K562 (cell line): Measurements from ENCODE around the gene PGLYRP1. TPM values are rescaled to one million over a fixed set of nuclear protein-coding genes. Genes with fewer than 3 reads are reported as not detected.

Source experiments
- ATAC-seq: fragments of 200-7000 bp; cut with Tn5 transposase; 3 replicates; pipeline ENCODE4 v1.9.1; 2020; ENCODE audit warnings: moderate library complexity
- BruUV-seq: library from RNA; stranded (reverse); fragments of 400-500 nt; replicated peaks from 2 replicates; lab custom pipeline; 2021; lab: Mats Ljungman, UMichigan
- CTCF ChIA-PET: fragments of 300-600 bp; formaldehyde crosslinking; extraction: SDS; loops from one replicate; lab custom pipeline; 2021; ENCODE audit warnings: low intra/inter-chr PET ratio; lab: Yijun Ruan, JAX
- POLR2A ChIA-PET: fragments of 300-600, 350-650 bp; sonication (Branson Sonifier 250); formaldehyde crosslinking; extraction: SDS; loops from one replicate; lab custom pipeline; 2021; ENCODE audit warnings: antibody characterized with exemption, inconsistent platforms; lab: Yijun Ruan, JAX
- DNase-seq, 4 experiments: peaks; one replicate each; pipeline versions ENCODE4 v3.0.0 to v3.0.0-alpha.2; 2011 to 2018; ENCODE audit warnings: low spot score in 3 of 4, mixed read lengths in 3 of 4; ENCODE audit errors: extremely low read depth in 1 of 4
- FAIRE-seq: peaks from 2 replicates; lab custom pipeline; 2011; peaks lifted over from hg19 to GRCh38; lab: Jason Lieb, UNC
- H2AFZ ChIP-seq: 2 replicates; pipeline ENCODE4 v1.6.0; 2011; ENCODE audit warnings: low read depth, low read length, control low read depth, inconsistent platforms
- H3K27ac ChIP-seq: fragments of 200-600 bp; 3 replicates; pipeline ENCODE4 v1.8.0; 2011; ENCODE audit warnings: low read depth, mild to moderate bottlenecking, control low read depth, inconsistent platforms, low read length, moderate library complexity, mixed read lengths; ENCODE audit errors: extremely low read depth
- H3K27me3 ChIP-seq, 2 experiments: fragments of 300-600 bp in 1 of 2; 2 replicates in 1 of 2; 3 replicates in 1 of 2; pipeline versions ENCODE4 v1.6.0 to v1.8.0; 2011; ENCODE audit warnings: inconsistent platforms in 2 of 2, low read length in 2 of 2, mild to moderate bottlenecking in 1 of 2, mixed read lengths in 1 of 2, moderate library complexity in 1 of 2; ENCODE audit not compliant: control insufficient read depth in 2 of 2, insufficient read depth in 2 of 2
- H3K36me3 ChIP-seq: fragments of 300-600 bp; 3 replicates; pipeline ENCODE4 v1.8.0; 2011; ENCODE audit warnings: mild to moderate bottlenecking, low read length, inconsistent platforms; ENCODE audit not compliant: control insufficient read depth, insufficient read depth
- H3K4me1 ChIP-seq, 2 experiments: fragments of 200-600 bp in 1 of 2; replicated peaks in 1 of 2; 2 replicates in 1 of 2; 3 replicates in 1 of 2; pipeline versions ENCODE4 v1.5.1 to v1.8.0; 2011; ENCODE audit warnings: inconsistent platforms in 2 of 2, low read length in 2 of 2, mild to moderate bottlenecking in 1 of 2, mixed read lengths in 1 of 2, moderate library complexity in 1 of 2; ENCODE audit not compliant: control insufficient read depth in 2 of 2, insufficient read depth in 2 of 2
- H3K4me2 ChIP-seq: 2 replicates; pipeline ENCODE4 v1.6.1; 2011; ENCODE audit warnings: low read length, control low read depth, inconsistent platforms, mixed read lengths; ENCODE audit not compliant: insufficient read depth
- H3K4me3 ChIP-seq: fragments of 200-600 bp; sonication (generic), shearing (Covaris generic); 2 replicates; pipeline ENCODE4 v1.5.1; 2016; ENCODE audit warnings: control low read depth, inconsistent platforms
- H3K79me2 ChIP-seq: fragments of 200-600 bp; 3 replicates; pipeline ENCODE4 v1.8.0; 2011; ENCODE audit warnings: low read length, inconsistent platforms; ENCODE audit not compliant: control insufficient read depth, insufficient read depth
- H3K9ac ChIP-seq, 2 experiments: 2 replicates each; pipeline versions ENCODE4 v1.6.0 to v1.6.1; 2011; ENCODE audit warnings: low read depth in 2 of 2, low read length in 2 of 2, control low read depth in 1 of 2, inconsistent platforms in 1 of 2, mild to moderate bottlenecking in 1 of 2, mixed read lengths in 1 of 2; ENCODE audit not compliant: insufficient read depth in 1 of 2
- H3K9me1 ChIP-seq: one replicate; pipeline ENCODE4 v1.6.0; 2011; ENCODE audit warnings: inconsistent platforms, mild to moderate bottlenecking, low read length, moderate library complexity; ENCODE audit not compliant: control insufficient read depth, insufficient read depth
- H3K9me3 ChIP-seq: replicated peaks from 2 replicates; pipeline ENCODE4 v1.5.1; 2011; ENCODE audit warnings: low read depth, low read length, inconsistent platforms; ENCODE audit not compliant: control insufficient read depth, insufficient read depth
- H4K20me1 ChIP-seq: replicated peaks from 2 replicates; pipeline ENCODE4 v1.6.1; 2011; ENCODE audit warnings: low read length, inconsistent platforms, mixed read lengths; ENCODE audit not compliant: control insufficient read depth, insufficient read depth
- HNRNPL ChIP-seq: fragments of 200-400 bp; formaldehyde crosslinking; IDR thresholded peaks from 2 replicates; pipeline ENCODE4 v1.6.1; 2017; ENCODE audit warnings: low read depth, mild to moderate bottlenecking, low read length
- MIER1 ChIP-seq: fragments of 450-650 bp; IDR thresholded peaks from 2 replicates; pipeline ENCODE4 v1.6.1; 2016; ENCODE audit warnings: antibody characterized with exemption, mild to moderate bottlenecking, low read depth
- NFE2L1 ChIP-seq: fragments of 450-650 bp; IDR thresholded peaks from 2 replicates; pipeline ENCODE4 v1.6.1; 2016; ENCODE audit warnings: missing genetic modification characterization, low read depth, mild to moderate bottlenecking, missing compliant biosample characterization, moderate library complexity, borderline replicate concordance
- NFIX ChIP-seq: fragments of 250-450 bp; sonication (Bioruptor Pico); IDR thresholded peaks from 2 replicates; pipeline ENCODE4 v1.4.0; 2020; ENCODE audit warnings: low read depth, mild to moderate bottlenecking, moderate library complexity
- NR2C2 ChIP-seq, 2 experiments: fragments of 200-800 bp in 1 of 2; sonication (Bioruptor generic) in 1 of 2; sonication (generic) in 1 of 2; formaldehyde crosslinking in 1 of 2; IDR thresholded peaks; 2 replicates each; pipeline versions ENCODE4 v1.6.1 to v1.8.0; 2016 to 2022; ENCODE audit warnings: mild to moderate bottlenecking in 1 of 2, missing compliant biosample characterization in 1 of 2, missing genetic modification characterization in 1 of 2, missing genetic modification reagents in 1 of 2
- PTBP1 ChIP-seq: fragments of 200-400 bp; formaldehyde crosslinking; IDR thresholded peaks from 2 replicates; pipeline ENCODE4 v1.6.1; 2017; ENCODE audit warnings: low read depth, low read length
- TAL1 ChIP-seq: fragments of 450-650 bp; IDR thresholded peaks from 2 replicates; pipeline ENCODE4 v1.6.1; 2016; ENCODE audit warnings: mild to moderate bottlenecking
- ZNF561 ChIP-seq: fragments of 450-650 bp; formaldehyde crosslinking; conservative IDR thresholded peaks from 2 replicates; pipeline ENCODE4 v1.4.0; 2020; ENCODE audit warnings: mild to moderate bottlenecking, moderate library complexity
- WGBS: fragments of 100-300 bp; shearing (Covaris generic); methylation state at CpG from one replicate; pipeline ENCODE4 v1.1.6; 2016; ENCODE audit warnings: low coverage, mixed read lengths; ENCODE audit not compliant: insufficient coverage; ENCODE audit errors: missing lambda C conversion rate; 5-methylcytosine and 5-hydroxymethylcytosine counted together
- in situ Hi-C: fragments of 300-500 bp; cut with MboI; formaldehyde crosslinking; loops from 4 replicates; pipeline ENCODE4 v1.15.0; 2018; ENCODE audit warnings: inconsistent platforms, mixed read lengths
- intact Hi-C: fragments of 100-400 bp; cut with micrococcal nuclease; formaldehyde crosslinking; loops from 2 replicates; pipeline ENCODE4 v1.14.2; 2022
- polyA plus RNA-seq, 8 experiments: library from polyadenylated mRNA; depleted of rRNA in 4 of 8; stranded (reverse) in 5 of 8; unstranded in 3 of 8; fragments of >200 nt; fragmentation: Nextera tagmentation in 2 of 8; fragmentation: Illumina TruSeq in 1 of 8; extraction: Ambion mirVana in 2 of 8; extraction: Trizol in 1 of 8; gene quantifications; 2 replicates each; pipeline versions ENCODE4 v1.2.1 to v1.2.3, GENCODE V29; 2011 to 2014; ENCODE audit warnings: inconsistent platforms in 1 of 8, missing spikeins in 1 of 8
- total RNA-seq, 7 experiments: library from RNA; depleted of rRNA in 6 of 7; stranded (reverse); fragments of >200 nt in 6 of 7; fragmentation: Illumina TruSeq in 2 of 7; extraction: Trizol in 2 of 7; gene quantifications; 2 replicates each; pipeline versions ENCODE4 v1.2.1 to v1.2.3, GENCODE V29; 2011 to 2021; ENCODE audit warnings: low replicate concordance in 1 of 7
- TF ChIP-seq, protein P1 (sequence below), 2 experiments: fragments of 450-650 bp in 1 of 2; sonication (generic) in 1 of 2; formaldehyde crosslinking; conservative IDR thresholded peaks; 2 replicates each; pipeline versions ENCODE4 v1.4.0 to v1.8.1; 2020 to 2022; ENCODE audit warnings: mild to moderate bottlenecking in 1 of 2, missing genetic modification reagents in 1 of 2
- TF ChIP-seq, protein P2 (sequence below): fragments of 250-450 bp; sonication (Bioruptor Pico); IDR thresholded peaks from 2 replicates; pipeline ENCODE4 v1.4.0; 2020; ENCODE audit warnings: mild to moderate bottlenecking, moderate library complexity
- TF ChIP-seq, protein P3 (sequence below): fragments of 450-650 bp; conservative IDR thresholded peaks from 2 replicates; pipeline ENCODE4 v1.6.1; 2016; ENCODE audit warnings: missing genetic modification characterization, low read depth, mild to moderate bottlenecking, control low read depth, missing compliant biosample characterization

The PGLYRP1 gene
- total and polyA plus RNA-seq, 9 of the 15 experiments (the other 6 are each of a cell fraction or from before 2014, with no cell fraction given), result not detected

DNA sequence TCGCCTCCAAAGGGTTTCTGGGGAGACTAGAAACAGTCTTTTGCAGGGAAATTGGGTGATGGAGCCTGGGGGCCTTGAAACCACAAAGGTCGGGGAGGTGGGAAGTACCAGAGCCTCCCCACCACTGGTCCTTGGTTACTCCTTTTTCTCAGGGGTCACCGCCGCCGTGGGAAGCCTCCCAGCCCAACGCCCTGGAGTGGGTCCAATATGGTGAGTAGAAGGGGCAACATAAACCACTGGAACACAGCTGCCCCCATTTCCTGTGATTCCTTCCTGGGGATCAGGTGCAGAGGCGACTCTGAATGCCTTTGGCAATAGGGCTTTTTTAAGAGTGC lies 5.8 kb downstream of the PGLYRP1 start:
- Histone ChIP-seq H3K36me3 (peaks cover 14% of the 10 kb centered on the region; the same call in 1 of the 3 replicates), H3K27me3 (no peaks in the 10 kb centered on the region), H3K4me3 (no peak overlapping the region), H2AFZ (no peak overlapping the region), H3K79me2 (no peaks in the 10 kb centered on the region), H3K4me1 (peaks cover 8 to 37% of the 10 kb centered on the region in 2 experiments; a peak in 4 of 5 replicates), H3K9me3 (no peaks in the 10 kb centered on the region), H3K27ac (no peak overlapping the region), H3K4me2 (no peak overlapping the region), H3K9me1 (no peaks in the 10 kb centered on the region), H4K20me1 (peaks cover 2% of the 10 kb centered on the region; the same call in 1 of the 2 replicates), H3K9ac (no peak overlapping the region)
- 10% methylated on average over 6 of the region's 7 CpGs for WGBS
- intact Hi-C loops, result no loop called here
- BruUV-seq, result no TSS peak
- in situ Hi-C loops, result no loop called here
- FAIRE-seq (no peak), DNase-seq (no peak), ATAC-seq (no peak; the same call in 2 of the 3 replicates)
- CTCF ChIA-PET, result interaction anchor here (1.0 to 1.3 kb wide), 2 partner anchors 60 to 103 kb away, joined by 3 read pairs; no protein-coding TSS in a partner anchor
- TF ChIP-seq NFE2L1 (tag), result no peak
- TF ChIP-seq, protein P1, sequence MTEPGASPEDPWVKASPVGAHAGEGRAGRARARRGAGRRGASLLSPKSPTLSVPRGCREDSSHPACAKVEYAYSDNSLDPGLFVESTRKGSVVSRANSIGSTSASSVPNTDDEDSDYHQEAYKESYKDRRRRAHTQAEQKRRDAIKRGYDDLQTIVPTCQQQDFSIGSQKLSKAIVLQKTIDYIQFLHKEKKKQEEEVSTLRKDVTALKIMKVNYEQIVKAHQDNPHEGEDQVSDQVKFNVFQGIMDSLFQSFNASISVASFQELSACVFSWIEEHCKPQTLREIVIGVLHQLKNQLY (CRISPR knock-in tag; conservative IDR thresholded peaks at IDR 0.05), result no peak
- TF ChIP-seq NFIX (CRISPR knock-in tag), result no peak
- no peak for TF ChIP-seq HNRNPL
- peak; percentile 70; the same call in 1 of the 2 replicates for TF ChIP-seq PTBP1
- TF ChIP-seq, protein P2, sequence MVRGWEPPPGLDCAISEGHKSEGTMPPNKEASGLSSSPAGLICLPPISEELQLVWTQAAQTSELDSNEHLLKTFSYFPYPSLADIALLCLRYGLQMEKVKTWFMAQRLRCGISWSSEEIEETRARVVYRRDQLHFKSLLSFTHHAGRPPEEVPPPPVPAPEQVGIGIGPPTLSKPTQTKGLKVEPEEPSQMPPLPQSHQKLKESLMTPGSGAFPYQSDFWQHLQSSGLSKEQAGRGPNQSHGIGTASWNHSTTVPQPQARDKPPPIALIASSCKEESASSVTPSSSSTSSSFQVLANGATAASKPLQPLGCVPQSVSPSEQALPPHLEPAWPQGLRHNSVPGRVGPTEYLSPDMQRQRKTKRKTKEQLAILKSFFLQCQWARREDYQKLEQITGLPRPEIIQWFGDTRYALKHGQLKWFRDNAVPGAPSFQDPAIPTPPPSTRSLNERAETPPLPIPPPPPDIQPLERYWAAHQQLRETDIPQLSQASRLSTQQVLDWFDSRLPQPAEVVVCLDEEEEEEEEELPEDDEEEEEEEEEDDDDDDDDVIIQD (CRISPR knock-in tag), result no peak
- TF ChIP-seq ZNF561 (CRISPR knock-in tag), result no peak
- TF ChIP-seq, protein P3, sequence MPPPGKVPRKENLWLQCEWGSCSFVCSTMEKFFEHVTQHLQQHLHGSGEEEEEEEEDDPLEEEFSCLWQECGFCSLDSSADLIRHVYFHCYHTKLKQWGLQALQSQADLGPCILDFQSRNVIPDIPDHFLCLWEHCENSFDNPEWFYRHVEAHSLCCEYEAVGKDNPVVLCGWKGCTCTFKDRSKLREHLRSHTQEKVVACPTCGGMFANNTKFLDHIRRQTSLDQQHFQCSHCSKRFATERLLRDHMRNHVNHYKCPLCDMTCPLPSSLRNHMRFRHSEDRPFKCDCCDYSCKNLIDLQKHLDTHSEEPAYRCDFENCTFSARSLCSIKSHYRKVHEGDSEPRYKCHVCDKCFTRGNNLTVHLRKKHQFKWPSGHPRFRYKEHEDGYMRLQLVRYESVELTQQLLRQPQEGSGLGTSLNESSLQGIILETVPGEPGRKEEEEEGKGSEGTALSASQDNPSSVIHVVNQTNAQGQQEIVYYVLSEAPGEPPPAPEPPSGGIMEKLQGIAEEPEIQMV (tag), result no peak
- no peak for TF ChIP-seq TAL1
- TF ChIP-seq MIER1, result peak; percentile 88
- TF ChIP-seq NR2C2 (CRISPR knock-in tag; IDR thresholded peaks at IDR 0.05), result no peak
- no peak for TF ChIP-seq NR2C2 (tag; IDR thresholded peaks at IDR 0.05)
- POLR2A ChIA-PET, result interaction anchor here (0.7 to 1.0 kb wide), 4 partner anchors 11 to 50 kb away, joined by 4 to 6 read pairs (median 4); partner anchors contain the start of gene CCDC61
